CD8-positive, alpha-beta memory T cell (primary cell): ENCODE results near the gene GADL1. TPM values are rescaled to one million over a fixed set of nuclear protein-coding genes. Genes with fewer than 3 reads are reported as not detected.
A peak's percentile ranks its signal among the peaks of the same experiment; 100 is the strongest.

Experiments used
- CTCF ChIA-PET: fragments of 350-600 bp; sonication (Branson Sonifier 250); formaldehyde crosslinking; loops from one replicate; lab custom pipeline; 2021; ENCODE audit warnings: antibody characterized with exemption; lab: Charles Lee
- POLR2A ChIA-PET: fragments of 350-600 bp; sonication (Branson Sonifier 250); formaldehyde crosslinking; loops from one replicate; lab custom pipeline; 2021; ENCODE audit warnings: antibody characterized with exemption; lab: Charles Lee
- DNase-seq, 5 donors: peaks; one replicate each; pipeline versions ENCODE4 v3.0.0 to v3.0.0-alpha.2; 2020 to 2022; ENCODE audit warnings: mixed read lengths in 1 of 5
- H3K27ac ChIP-seq: one replicate; pipeline ENCODE4 v1.7.0; 2013; ENCODE audit warnings: low read depth, mild to moderate bottlenecking, low read length, moderate library complexity
- H3K27me3 ChIP-seq: 2 replicates; pipeline ENCODE4 v1.7.0; 2013; ENCODE audit warnings: low read length, mild to moderate bottlenecking; ENCODE audit not compliant: insufficient read depth, poor library complexity, severe bottlenecking
- H3K36me3 ChIP-seq: 2 replicates; pipeline ENCODE4 v1.7.0; 2013; ENCODE audit warnings: mild to moderate bottlenecking, low read length, moderate library complexity; ENCODE audit not compliant: insufficient read depth
- H3K4me1 ChIP-seq: 2 replicates; pipeline ENCODE4 v1.7.0; 2013; ENCODE audit warnings: mild to moderate bottlenecking, low read length, moderate library complexity; ENCODE audit not compliant: insufficient read depth
- H3K4me3 ChIP-seq: 2 replicates; pipeline ENCODE4 v1.7.0; 2013; ENCODE audit warnings: mild to moderate bottlenecking, low read length
- H3K9me3 ChIP-seq: 2 replicates; pipeline ENCODE4 v1.7.0; 2013; ENCODE audit warnings: mild to moderate bottlenecking, low read length
- H3K27ac Mint-ChIP-seq, 8 donors: one replicate each; pipeline ENCODE4 v1.8.0; 2020 to 2021; ENCODE audit warnings: mixed read lengths in 8 of 8, mild to moderate bottlenecking in 6 of 8, inconsistent platforms in 3 of 8, moderate library complexity in 3 of 8
- H3K27me3 Mint-ChIP-seq, 2 donors: one replicate each; pipeline ENCODE4 v1.8.0; 2020 to 2021; ENCODE audit warnings: mixed read lengths in 2 of 2, mild to moderate bottlenecking in 1 of 2, moderate library complexity in 1 of 2
- H3K36me3 Mint-ChIP-seq, 3 donors: one replicate each; pipeline ENCODE4 v1.8.0; 2020 to 2021; ENCODE audit warnings: mixed read lengths in 3 of 3, inconsistent platforms in 1 of 3, mild to moderate bottlenecking in 1 of 3
- H3K4me1 Mint-ChIP-seq, 3 donors: one replicate each; pipeline ENCODE4 v1.8.0; 2020 to 2021; ENCODE audit warnings: mixed read lengths in 3 of 3, inconsistent platforms in 1 of 3, mild to moderate bottlenecking in 1 of 3
- H3K4me3 Mint-ChIP-seq, 7 donors: one replicate each; pipeline ENCODE4 v1.8.0; 2020 to 2021; ENCODE audit warnings: mixed read lengths in 7 of 7, mild to moderate bottlenecking in 6 of 7, moderate library complexity in 4 of 7, inconsistent platforms in 2 of 7
- H3K9me3 Mint-ChIP-seq, 5 donors: one replicate each; pipeline ENCODE4 v1.8.0; 2020 to 2022; ENCODE audit warnings: mixed read lengths in 5 of 5, mild to moderate bottlenecking in 3 of 5, moderate library complexity in 2 of 5, inconsistent platforms in 1 of 5
- polyA plus RNA-seq: library from polyadenylated mRNA; unstranded; fragments of 300-500 nt; fragmentation: Illumina TruSeq; gene quantifications from one replicate; pipeline ENCODE4 v1.2.3, GENCODE V29; 2021
- total RNA-seq, 2 experiments: library from RNA; stranded (reverse); gene quantifications; one replicate each; pipeline ENCODE4 v1.2.3, GENCODE V29; 2021

The GADL1 gene
- total and polyA plus RNA-seq, 3 experiments from 2014 or later: not detected

DNA sequence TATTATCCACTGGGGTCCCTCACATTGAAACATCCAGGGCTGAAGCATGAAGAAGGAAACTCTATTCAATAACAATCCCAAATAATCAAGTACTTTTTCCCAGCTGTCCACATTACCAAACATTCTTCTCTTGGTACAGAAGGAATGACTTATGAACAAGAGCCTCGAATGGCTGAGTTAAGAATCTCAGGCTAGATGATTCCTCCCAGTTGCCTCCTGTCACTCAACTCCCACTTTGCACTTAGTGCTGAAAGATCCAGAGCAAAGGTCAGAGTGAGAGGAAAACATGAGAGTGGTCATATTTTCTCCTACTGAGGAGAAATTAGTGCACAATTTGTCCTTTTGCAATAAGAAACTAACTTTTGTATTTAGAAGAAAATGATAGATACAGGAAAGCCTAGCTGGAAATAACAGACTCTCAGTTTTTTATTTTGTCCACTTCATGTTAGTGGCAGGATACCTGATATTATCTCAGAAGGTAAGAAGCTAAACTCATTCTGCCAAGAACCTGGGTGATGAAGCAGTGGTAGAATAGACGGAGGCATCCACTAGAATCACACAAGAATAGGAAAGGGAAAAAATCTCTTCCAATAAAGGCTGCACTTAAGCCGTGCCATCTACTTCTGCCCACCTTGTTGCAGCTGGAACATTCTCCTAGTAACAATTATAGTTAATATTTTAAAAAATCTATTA is 46.2 kb downstream of the GADL1 start:
- no peaks in the 10 kb centered on the region for H3K4me1 ChIP-seq
- peaks cover 1 to 4% of the 10 kb centered on the region in 2 donors for H3K27me3 Mint-ChIP-seq
- no peak overlapping the region for H3K4me3 ChIP-seq
- H3K36me3 Mint-ChIP-seq: no peaks in the 10 kb centered on the region
- H3K4me3 Mint-ChIP-seq: no peak overlapping the region
- H3K27ac ChIP-seq: no peak overlapping the region
- H3K9me3 Mint-ChIP-seq: no peaks in the 10 kb centered on the region
- DNase-seq: no peak
- no peaks in the 10 kb centered on the region for H3K27me3 ChIP-seq
- no peak overlapping the region for H3K27ac Mint-ChIP-seq
- no peaks in the 10 kb centered on the region for H3K9me3 ChIP-seq
- POLR2A ChIA-PET: no interaction called here
- no peaks in the 10 kb centered on the region for H3K36me3 ChIP-seq
- no peaks in the 10 kb centered on the region for H3K4me1 Mint-ChIP-seq
- CTCF ChIA-PET: no interaction called here

DNA sequence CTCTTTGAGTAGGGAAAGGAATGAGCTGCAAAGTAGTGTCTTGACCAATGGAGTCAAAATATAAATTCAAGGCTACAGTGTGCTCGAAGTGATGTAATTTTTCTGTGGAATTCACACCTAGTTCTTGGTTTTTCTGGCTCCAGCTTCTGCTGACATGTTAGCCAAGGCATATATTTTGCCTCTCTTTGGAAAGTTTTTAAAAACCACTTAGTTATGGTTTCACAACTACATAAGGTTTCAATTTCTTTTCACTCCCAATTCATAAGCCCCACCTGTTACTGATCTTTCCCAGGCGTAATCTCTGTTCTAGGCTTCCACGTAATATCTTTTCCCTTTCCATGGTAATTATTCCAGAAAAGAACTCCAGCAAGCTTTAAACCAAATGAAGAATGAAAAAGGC is 46.9 kb downstream of the GADL1 start:
- H3K27me3 Mint-ChIP-seq: peaks cover 1 to 4% of the 10 kb centered on the region in 2 donors
- H3K4me3 ChIP-seq: no peak overlapping the region
- ChIA-PET POLR2A (no interaction called here), CTCF (no interaction called here)
- no peaks in the 10 kb centered on the region for H3K9me3 ChIP-seq
- no peaks in the 10 kb centered on the region for H3K4me1 Mint-ChIP-seq
- no peak overlapping the region for H3K27ac Mint-ChIP-seq
- no peaks in the 10 kb centered on the region for H3K36me3 Mint-ChIP-seq
- no peak for DNase-seq
- no peaks in the 10 kb centered on the region for H3K36me3 ChIP-seq
- no peaks in the 10 kb centered on the region for H3K9me3 Mint-ChIP-seq
- H3K4me1 ChIP-seq: no peaks in the 10 kb centered on the region
- H3K27me3 ChIP-seq: no peaks in the 10 kb centered on the region
- H3K27ac ChIP-seq: no peak overlapping the region
- no peak overlapping the region for H3K4me3 Mint-ChIP-seq

DNA sequence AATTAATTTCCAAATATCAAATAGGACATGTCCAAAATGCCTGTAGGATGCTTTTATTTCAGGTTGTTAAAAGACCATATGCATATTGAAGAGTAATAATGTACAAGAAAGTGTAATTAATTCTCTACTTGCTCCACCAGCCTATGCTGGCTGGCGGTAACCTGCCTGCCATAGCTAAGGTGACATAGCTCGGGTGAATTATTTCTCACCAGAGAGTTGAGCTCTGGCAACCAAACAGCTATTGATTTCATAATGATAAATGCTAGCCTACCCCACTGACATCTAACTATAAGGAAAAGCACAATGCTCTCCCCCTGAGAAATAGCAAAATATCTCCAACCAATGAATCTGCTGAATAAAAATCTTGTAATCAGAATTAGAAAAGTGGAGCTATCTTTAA is 48.9 kb downstream of the GADL1 start:
- no peak overlapping the region for H3K4me3 Mint-ChIP-seq
- H3K27ac ChIP-seq: no peak overlapping the region
- no peaks in the 10 kb centered on the region for H3K4me1 ChIP-seq
- H3K9me3 ChIP-seq: no peaks in the 10 kb centered on the region
- H3K27ac Mint-ChIP-seq: no peak overlapping the region
- H3K27me3 Mint-ChIP-seq: peaks cover 0 to 12% of the 10 kb centered on the region in 2 donors
- H3K9me3 Mint-ChIP-seq: no peaks in the 10 kb centered on the region
- no peaks in the 10 kb centered on the region for H3K27me3 ChIP-seq
- POLR2A ChIA-PET: no interaction called here
- H3K4me1 Mint-ChIP-seq: peaks cover 0 to 4% (median 0%) of the 10 kb centered on the region in 3 donors
- CTCF ChIA-PET: no interaction called here
- no peak for DNase-seq
- H3K36me3 Mint-ChIP-seq: no peaks in the 10 kb centered on the region
- H3K4me3 ChIP-seq: no peak overlapping the region
- H3K36me3 ChIP-seq: no peaks in the 10 kb centered on the region

DNA sequence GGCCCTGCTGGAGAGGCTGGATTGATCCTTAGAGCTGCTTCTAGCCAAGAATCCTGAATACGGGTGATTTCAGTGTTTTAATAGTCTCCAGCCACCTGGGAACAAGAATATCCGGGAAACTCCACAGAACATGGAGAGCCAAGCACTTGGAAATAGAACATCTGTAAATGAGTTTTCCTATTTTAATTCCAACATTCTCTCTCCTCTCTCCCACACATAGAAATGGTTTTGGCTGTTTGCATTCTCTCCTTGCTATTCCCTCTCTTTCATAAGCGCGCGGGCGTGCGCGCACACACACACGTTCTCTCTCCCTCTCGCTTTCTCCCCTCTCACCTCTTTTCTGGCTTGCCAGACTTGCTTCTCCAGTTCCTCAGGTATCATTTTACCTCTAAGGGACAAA is 50.6 kb downstream of the GADL1 start:
- no peak for DNase-seq
- Mint-ChIP-seq H3K27ac (no peak overlapping the region), H3K27me3 (peaks cover 0 to 12% of the 10 kb centered on the region in 2 donors), H3K4me1 (peaks cover 0 to 4% (median 0%) of the 10 kb centered on the region in 3 donors), H3K36me3 (no peaks in the 10 kb centered on the region), H3K9me3 (no peaks in the 10 kb centered on the region), H3K4me3 (no peak overlapping the region)
- ChIA-PET CTCF (no interaction called here), POLR2A (no interaction called here)
- Histone ChIP-seq H3K4me3 (no peak overlapping the region), H3K27me3 (no peaks in the 10 kb centered on the region), H3K27ac (no peak overlapping the region), H3K36me3 (no peaks in the 10 kb centered on the region), H3K4me1 (no peaks in the 10 kb centered on the region), H3K9me3 (no peaks in the 10 kb centered on the region)

GRCh38 chr3:30836141-30836540 is 58.3 kb downstream of the GADL1 start:
- H3K27me3 ChIP-seq: no peaks in the 10 kb centered on the region
- no peaks in the 10 kb centered on the region for H3K36me3 ChIP-seq
- CTCF ChIA-PET: no interaction called here
- H3K27ac ChIP-seq: no peak overlapping the region
- H3K4me1 Mint-ChIP-seq: no peaks in the 10 kb centered on the region
- POLR2A ChIA-PET: no interaction called here
- H3K9me3 ChIP-seq: no peaks in the 10 kb centered on the region
- H3K4me3 ChIP-seq: no peak overlapping the region
- H3K4me1 ChIP-seq: no peaks in the 10 kb centered on the region
- H3K9me3 Mint-ChIP-seq: no peaks in the 10 kb centered on the region
- no peak for DNase-seq
- no peaks in the 10 kb centered on the region for H3K36me3 Mint-ChIP-seq
- H3K27me3 Mint-ChIP-seq: peaks cover 2 to 30% of the 10 kb centered on the region in 2 donors
- H3K4me3 Mint-ChIP-seq: no peak overlapping the region
- H3K27ac Mint-ChIP-seq: peak overlapping the region in 1 of 8 donors; percentile 35

DNA sequence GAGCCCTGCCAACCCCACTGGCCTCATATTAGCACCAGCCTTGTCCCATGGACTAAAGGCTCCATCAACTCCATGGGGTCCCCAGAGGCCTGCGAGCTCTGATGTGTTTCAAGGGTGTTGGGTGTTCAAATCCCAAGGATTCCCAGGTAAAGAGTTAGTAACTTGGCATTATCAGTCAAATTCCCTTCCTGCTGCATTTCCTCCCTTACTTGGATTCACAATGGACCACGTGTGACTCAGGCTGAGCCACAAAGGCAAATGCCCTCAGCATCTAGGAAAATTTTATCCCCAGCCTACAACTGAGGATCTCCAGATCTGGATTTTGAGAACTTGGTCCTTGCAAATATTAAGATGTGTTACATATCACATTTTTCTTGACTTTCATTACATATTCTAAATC is 58.8 kb downstream of the GADL1 start:
- no peaks in the 10 kb centered on the region for H3K4me1 Mint-ChIP-seq
- H3K27me3 Mint-ChIP-seq: peaks cover 2 to 35% of the 10 kb centered on the region in 2 donors
- no peaks in the 10 kb centered on the region for H3K36me3 Mint-ChIP-seq

DNA sequence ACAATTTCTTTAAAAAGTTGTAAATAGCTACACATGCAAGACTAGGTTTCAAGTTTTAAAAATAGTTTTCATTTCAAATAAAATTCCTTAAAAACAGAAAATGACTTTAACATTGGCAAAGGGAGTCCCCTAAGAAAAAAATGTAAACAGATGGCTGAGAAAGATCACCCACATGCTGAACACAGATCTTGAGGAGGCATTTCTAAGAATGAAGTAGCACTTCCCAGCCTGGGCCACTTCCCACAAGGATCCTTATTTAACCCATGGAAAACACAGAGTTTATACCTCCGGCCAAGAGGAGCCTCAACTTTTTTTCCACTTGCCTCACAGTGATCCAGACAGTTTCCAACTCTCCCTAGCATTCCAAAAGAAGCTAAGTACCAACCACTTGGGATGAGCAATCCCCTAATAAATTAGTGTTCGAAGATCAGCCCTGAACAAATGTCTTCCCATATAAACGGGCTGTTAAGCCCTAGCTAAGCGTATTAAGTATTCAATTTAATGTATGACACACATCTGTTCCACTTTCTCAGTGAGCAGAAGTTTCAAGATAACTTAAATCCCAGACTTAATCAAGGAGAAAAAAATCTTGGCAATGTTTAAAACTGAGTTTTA is 61.4 kb downstream of the GADL1 start:
- no peaks in the 10 kb centered on the region for H3K36me3 ChIP-seq
- Mint-ChIP-seq H3K4me1 (no peaks in the 10 kb centered on the region), H3K27ac (no peak overlapping the region), H3K9me3 (no peaks in the 10 kb centered on the region), H3K4me3 (no peak overlapping the region), H3K36me3 (no peaks in the 10 kb centered on the region), H3K27me3 (peaks cover 2 to 41% of the 10 kb centered on the region in 2 donors)
- DNase-seq: no peak
- ChIA-PET CTCF (no interaction called here), POLR2A (no interaction called here)
- no peak overlapping the region for H3K4me3 ChIP-seq
- no peaks in the 10 kb centered on the region for H3K27me3 ChIP-seq
- no peak overlapping the region for H3K27ac ChIP-seq
- H3K4me1 ChIP-seq: no peaks in the 10 kb centered on the region
- no peaks in the 10 kb centered on the region for H3K9me3 ChIP-seq

More for the DNA sequence above, 58.8 kb downstream of the GADL1 start:
- no peaks in the 10 kb centered on the region for H3K36me3 ChIP-seq
- no peak for DNase-seq
- no peaks in the 10 kb centered on the region for H3K9me3 ChIP-seq
- H3K4me3 ChIP-seq: no peak overlapping the region
- H3K27ac Mint-ChIP-seq: no peak overlapping the region
- H3K27me3 ChIP-seq: no peaks in the 10 kb centered on the region
- CTCF ChIA-PET: no interaction called here
- no peaks in the 10 kb centered on the region for H3K4me1 ChIP-seq
- no peak overlapping the region for H3K27ac ChIP-seq
- POLR2A ChIA-PET: no interaction called here
- H3K9me3 Mint-ChIP-seq: no peaks in the 10 kb centered on the region
- no peak overlapping the region for H3K4me3 Mint-ChIP-seq

DNA sequence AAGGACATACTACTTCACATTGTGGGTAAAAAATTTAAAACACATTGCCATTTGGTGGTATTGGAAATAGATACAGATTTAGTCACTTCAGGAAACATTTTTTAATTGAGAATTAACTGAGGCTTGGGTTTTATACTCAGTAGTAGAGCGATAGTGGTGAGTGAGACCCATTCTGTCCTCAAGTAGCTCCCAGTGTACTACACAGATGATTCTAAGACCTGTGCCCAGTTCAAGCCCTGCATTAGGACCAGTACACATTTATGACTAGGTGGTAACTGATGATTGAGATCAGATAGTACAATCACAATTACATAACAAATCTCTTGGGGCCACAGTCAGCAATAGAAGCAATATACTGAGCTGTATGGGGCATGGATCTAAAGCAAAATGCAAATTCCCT is 67.4 kb downstream of the GADL1 start:
- Histone ChIP-seq H3K4me1 (no peaks in the 10 kb centered on the region), H3K9me3 (no peaks in the 10 kb centered on the region), H3K27ac (no peak overlapping the region), H3K4me3 (no peak overlapping the region), H3K36me3 (no peaks in the 10 kb centered on the region), H3K27me3 (no peaks in the 10 kb centered on the region)
- H3K4me1 Mint-ChIP-seq: no peaks in the 10 kb centered on the region
- DNase-seq: no peak
- ChIA-PET CTCF (no interaction called here), POLR2A (no interaction called here)
- no peak overlapping the region for H3K27ac Mint-ChIP-seq
- no peak overlapping the region for H3K4me3 Mint-ChIP-seq
- H3K27me3 Mint-ChIP-seq: peaks cover 2 to 26% of the 10 kb centered on the region in 2 donors
- no peaks in the 10 kb centered on the region for H3K9me3 Mint-ChIP-seq
- H3K36me3 Mint-ChIP-seq: no peaks in the 10 kb centered on the region
